T follicular helper cell (primary cell): ENCODE measurements around the gene DNMBP.

Source experiments
- DNase-seq: peaks from one replicate; pipeline ENCODE4 v3.0.0-alpha.2; 2020; ENCODE audit warnings: low read depth

DNMBP gene

DNA sequence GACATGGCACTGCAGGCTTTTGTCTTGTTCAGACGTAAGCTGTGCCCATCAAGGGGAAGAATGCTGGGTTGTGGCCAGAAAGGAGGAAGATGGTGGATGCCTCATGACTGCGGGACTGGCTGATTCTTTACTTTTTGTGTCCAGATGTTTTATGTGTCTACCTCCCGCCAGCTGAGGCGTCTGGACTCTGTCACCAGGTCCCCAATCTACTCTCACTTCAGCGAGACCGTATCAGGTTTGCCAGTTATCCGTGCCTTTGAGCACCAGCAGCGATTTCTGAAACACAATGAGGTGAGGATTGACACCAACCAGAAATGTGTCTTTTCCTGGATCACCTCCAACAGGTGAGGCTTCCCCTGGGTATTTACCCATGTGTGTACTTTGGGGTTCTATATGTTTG is 173.8 kb downstream of the DNMBP start:
- DNase-seq, result no peak

- DNase-seq, result no peak
Observed at GRCh38 chr10:99834410-99834809, 175.3 kb downstream of the DNMBP start.

DNA sequence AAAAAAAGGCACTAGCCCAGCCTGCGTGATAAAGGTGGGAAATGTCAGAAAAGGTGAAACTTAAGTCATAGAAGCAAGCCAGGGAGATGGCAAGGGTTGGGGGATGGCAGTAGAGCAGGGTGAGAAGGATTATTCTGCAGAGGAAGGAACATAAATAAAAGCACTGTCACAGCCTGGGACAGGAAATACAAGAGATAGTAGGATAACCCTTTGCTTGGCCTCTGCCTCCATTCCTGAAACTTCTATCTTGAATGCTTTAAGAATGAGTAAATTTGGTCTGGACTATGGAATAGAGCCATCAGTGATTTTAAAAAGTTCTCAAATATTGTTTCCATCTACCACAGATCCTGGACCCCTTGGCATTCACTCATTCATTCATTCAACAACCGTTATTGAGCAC is 177.3 kb downstream of the DNMBP start:
- no peak for DNase-seq

- DNase-seq, result no peak
Observed at GRCh38 chr10:99828464-99828863, 181.3 kb downstream of the DNMBP start.

DNA sequence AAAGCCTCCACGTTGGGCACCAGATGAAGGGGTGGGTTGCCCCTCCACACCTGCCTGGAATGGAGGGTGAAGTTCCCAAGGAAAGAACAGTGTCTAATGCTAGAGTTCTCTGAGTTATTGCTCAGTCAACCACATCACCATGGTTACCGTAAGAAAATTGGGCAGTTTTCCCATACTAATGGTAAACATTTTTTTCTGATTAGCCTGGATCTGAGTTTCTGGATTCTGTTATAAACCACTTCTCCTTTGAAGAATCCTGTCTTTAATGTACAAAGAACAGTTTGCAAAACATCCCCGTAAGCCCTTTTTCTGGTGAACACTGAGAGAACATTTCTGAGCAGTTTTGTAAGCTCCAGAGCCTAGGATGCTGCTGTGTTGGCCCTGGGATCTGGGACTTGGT is 181.8 kb downstream of the DNMBP start:
- no peak for DNase-seq
